Left lobe of liver (tissue), 2 donors: Measurements from ENCODE around the gene TBC1D22A. TPM values are rescaled to one million over a fixed set of nuclear protein-coding genes. Genes with fewer than 3 reads are reported as not detected.

Experiments
- ATAC-seq: fragments of 200-7000 bp; cut with Tn5 transposase; one replicate; pipeline ENCODE4 v1.9.1; 2020; ENCODE audit warnings: mild to moderate bottlenecking, moderate library complexity
- DNase-seq: peaks from one replicate; pipeline ENCODE4 v3.0.0-alpha.2; 2020; ENCODE audit warnings: low spot score
- total RNA-seq: library from RNA; stranded (reverse); gene quantifications from one replicate; pipeline ENCODE4 v1.2.1, GENCODE V29; 2021
- donor health status: DM: no; HTN: no; CAD: no; lungs with moderate emphysema.
- donor health status: DM: no; HTN: yes; CAD: no.

The TBC1D22A gene
- total RNA-seq, 1 donor from 2014 or later, result 12.4 TPM

DNA sequence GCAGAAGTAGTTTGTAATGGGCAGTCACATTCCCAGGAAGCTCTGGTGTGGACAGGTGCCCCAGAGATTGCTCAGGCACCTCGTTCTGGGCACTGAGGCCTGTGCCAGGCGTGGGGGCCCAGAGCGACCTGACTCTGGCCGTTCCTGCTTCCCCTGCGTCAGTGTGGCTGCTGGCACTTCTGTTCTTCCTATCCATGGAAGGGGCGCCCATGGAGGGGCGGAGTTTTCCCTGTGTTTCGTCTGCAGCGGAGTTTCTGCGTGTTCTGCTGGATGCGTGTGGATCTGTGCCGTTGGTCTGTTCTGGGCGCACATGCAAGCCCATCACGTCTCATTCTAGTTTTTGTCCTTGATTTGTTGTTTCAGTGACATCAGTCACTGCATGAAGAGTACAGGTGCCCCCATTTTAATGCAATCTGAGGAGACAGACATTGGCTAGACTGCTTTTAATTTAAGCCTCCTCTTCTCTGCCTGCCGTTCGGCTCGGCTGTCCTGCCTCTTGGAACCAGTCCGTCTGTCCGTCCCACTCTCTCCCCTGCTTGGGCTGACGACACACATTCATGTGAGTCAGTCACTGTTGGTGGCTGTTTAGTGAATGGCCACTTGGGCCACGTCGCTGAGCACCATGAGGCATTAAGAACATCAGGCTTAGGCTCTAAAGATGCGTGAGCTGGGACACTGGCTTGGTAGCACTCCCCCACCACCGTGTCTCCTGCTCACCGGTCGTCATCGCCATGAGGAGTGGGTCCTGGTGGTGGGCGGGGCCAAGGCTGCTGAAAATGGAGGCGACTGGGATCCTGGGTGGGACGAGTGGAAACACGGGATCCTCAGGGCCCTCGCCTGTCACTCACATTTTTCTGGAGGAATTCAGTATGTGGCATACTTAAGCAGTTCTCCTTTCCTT lies 255.8 kb downstream of the TBC1D22A start:
- ATAC-seq (no peak), DNase-seq (no peak)

DNA sequence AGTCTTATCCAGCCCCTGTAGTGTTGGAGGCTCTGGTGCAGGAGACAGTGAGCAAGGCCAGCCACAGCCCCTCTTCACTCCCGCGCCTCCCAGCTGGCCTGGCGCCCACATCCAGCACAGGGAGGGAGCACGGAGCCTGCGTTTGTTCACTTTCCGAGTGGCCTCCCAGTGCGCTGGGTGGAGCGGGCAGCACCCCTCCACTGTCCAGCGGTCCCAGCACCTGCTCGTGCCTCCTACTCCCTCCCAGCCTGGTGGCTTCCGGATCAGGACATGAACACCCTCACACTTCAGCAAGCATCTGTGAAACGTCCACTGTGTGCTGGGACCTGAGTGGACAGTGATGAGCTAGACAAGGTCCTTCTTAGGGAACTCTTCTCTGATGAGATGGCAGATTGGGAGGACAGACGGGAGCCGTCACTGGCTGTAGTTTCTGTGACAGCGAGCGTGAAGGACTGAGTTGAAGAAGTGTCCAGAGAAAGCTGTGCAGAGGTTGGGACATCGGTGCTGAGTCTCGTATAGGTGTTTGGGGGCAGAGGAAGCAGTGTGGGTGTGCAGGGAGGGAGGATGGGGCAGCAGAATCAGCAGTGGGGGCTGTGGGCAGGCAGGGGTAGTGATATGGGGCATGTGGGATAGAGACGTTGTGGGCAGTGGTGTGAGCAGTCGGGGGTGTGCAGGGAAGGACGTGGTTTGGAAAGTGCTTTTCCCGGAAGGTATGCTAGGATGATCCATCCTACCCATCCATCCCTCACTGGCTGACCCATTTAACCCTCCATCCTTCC lies 256.8 kb downstream of the TBC1D22A start:
- DNase-seq (no peak), ATAC-seq (no peak)

DNA sequence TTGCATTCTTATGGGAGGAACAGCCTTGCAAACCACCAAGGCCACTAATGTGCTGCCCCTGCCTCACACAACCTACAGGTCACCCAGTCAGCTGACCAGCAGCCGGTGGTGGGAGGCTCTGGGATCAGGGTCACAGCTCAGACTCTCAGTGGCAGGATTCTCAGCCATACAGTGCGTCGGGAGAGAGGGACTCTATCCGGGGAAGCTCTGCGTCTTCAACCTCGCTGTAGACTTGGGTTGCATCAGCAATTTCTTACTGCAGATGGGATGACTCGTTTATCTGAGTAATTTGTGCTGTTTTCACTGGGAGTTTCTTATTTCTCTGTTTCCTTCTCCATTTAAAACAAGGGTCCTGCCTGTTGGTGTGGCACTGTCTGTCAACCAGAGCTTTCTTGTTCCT lies 257.7 kb downstream of the TBC1D22A start:
- no peak for ATAC-seq
- DNase-seq, result no peak

DNA sequence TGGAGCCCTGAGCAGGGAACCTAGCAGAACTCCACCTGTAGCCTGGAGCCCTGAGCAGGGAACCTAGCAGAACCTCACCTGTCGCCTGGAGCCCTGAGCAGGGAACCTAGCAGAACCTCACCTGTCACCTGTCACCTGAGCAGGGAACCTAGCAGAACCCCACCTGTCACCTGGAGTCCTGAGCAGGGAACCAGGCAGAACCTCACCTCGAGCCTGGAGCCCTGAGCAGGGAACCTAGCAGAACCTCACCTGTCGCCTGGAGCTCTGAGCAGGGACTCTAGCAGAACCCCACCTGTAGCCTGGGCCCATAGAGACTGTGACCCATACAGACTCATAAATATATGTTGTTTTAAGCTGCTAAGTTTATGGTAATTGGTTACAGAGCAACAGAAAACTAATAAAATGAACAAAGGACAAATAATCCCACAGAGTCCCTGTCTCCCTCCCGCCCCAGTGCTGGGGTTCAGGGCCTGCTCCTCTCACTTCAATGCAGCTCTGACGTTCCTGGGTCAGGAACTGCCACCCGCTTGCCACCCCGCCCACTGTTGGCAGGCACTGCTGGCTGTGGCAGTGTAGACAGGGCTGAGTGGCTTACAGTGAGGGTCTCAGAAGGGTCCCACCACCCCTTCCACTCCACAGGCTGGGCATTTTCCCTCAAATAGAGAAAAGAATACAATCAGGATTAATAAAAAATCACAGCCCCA lies 259.1 kb downstream of the TBC1D22A start:
- ATAC-seq, result no peak
- no peak for DNase-seq

DNA sequence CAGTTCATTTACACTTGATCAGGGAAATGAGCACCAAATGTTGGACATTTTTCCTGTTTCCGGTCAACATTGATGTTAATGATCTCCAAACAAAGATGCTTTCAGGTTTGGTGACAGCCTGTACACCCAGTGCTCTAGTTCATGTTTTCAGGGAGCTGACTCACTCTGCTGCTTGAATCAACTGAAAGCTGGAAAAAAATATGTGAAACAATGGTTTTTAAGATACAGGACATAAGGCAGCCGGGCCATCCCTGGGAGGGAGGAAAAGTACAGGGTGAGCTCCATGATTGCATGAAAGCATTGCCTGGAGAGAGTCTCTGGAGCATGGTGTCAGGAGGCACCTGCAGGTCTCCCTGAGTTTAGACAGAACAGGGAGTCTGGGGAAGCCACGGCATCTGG lies 259.6 kb downstream of the TBC1D22A start:
- ATAC-seq (no peak), DNase-seq (no peak)

DNA sequence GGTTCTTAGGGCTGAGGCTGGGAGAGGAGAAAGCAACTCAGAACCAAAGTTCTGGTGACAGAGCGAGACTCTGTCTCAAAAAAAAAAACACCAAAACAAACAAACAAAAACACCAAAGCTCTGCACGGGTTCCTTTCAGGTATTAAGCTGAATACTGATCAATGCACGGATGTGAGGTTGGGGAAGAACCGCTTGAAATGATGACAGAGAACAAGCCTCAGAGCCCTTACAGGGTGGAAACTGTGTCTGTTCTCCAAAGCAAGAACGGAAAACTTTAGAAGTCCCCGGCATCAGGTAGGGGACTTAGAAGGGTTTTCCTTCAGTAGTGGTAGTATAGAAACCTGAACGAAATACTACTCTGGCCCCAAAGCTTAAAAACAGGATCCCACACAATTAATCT lies 260.0 kb downstream of the TBC1D22A start:
- ATAC-seq, result no peak

DNA sequence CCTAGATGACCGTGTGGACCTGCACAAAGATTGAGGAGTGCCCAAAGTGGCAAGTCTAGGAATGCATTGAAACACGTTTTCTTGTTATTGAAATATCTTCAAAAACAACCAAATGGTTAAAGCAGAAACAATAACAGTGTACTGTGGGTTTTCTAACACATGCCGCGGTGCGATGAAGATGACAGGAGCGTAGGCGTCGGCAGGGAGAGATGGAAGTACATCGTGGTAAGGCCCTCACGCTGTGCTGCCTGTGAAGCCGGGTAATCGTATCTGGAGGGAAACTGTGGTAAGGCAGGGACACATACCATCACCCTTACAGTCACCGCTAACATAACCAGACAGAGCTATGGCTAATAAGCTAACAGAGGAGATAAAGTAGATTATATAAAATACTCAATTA lies 261.4 kb downstream of the TBC1D22A start:
- ATAC-seq (no peak), DNase-seq (no peak)

More for the DNA sequence above, 260.0 kb downstream of the TBC1D22A start:
- DNase-seq, result no peak

DNA sequence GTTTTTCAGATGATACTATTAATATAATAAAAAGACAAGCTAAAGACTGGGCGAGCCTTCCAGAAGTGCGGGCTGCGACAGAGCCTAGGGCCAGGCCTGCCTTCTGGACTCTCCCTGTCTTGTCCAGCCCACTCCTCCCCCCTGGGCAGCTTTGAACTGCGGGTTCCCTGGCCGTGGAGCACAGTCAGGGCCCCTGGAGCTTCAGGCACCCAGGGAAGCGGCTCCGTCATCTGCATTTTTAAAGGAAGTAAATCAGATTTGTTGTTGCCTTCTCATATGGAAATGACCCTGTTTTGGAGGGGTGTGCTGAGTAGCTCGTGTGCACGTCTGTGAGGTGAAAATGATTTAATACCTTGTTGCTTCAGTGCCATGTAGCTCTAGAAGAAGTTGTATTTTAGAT lies 265.3 kb downstream of the TBC1D22A start:
- DNase-seq (no peak), ATAC-seq (no peak)

DNA sequence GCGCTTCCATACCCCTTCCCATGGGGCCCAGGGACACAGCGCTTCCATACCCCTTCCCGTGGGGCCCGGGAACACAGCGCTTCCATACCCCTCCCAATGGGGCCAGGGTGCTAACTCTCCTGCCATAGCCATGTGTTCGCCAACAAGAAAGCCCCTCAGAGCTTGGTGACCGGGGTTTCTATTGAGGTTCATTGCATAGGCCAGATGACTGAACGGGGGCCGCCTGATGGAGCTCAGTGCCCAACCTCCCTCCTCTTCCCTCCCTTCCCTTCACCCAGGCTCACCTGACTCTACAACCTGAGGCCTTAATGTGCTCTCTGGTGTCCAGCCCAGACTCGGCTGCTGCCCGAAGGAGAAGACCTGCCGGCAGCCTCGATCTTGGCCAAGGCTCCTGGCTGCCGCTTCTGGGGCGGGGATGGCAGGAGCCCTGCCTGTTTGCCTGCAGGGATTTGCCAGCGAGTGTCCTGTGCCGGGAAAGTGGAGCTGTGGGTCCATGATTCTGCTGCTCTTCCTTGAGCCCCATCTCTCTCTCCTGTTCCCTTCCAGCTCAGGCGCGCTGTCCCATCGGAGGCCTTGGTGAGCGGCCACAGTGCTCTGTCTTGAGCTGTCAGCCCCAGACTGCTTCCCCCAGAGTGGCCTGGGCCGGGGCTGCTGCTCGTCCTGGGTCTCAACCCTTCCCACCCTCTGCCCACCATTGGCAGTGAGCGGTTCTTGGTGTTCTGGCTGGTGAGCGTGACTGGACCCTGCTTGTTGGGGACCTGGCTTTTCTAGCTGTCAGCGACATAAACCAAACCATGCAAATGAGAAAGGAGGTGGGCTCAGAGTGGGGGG lies 267.0 kb downstream of the TBC1D22A start:
- DNase-seq (no peak), ATAC-seq (no peak)

DNA sequence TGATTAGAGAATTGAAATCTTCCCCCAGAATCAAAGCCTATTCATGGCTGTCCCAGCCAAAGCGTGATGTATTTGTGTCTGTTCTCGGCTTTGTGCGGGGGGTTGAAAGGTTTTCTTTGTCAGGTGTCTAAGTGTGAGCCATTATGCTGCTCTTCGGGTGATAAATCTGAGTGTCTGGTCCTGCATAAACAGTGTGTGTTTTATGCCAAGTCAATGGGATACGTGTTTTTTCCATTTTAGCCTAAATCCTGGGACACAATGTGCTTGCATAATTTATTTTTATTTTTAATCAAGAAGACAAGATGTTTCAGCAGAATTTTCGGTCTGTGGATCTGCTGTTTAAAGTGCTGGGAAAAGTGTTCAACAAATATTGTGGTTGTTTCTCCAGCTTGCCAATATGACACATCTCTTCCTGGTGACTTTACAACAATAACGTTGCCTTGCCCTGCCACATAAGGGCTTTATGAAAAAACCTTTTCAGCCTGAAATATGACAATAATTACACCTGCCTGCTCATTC lies 267.8 kb downstream of the TBC1D22A start:
- ATAC-seq (no peak), DNase-seq (no peak)

DNA sequence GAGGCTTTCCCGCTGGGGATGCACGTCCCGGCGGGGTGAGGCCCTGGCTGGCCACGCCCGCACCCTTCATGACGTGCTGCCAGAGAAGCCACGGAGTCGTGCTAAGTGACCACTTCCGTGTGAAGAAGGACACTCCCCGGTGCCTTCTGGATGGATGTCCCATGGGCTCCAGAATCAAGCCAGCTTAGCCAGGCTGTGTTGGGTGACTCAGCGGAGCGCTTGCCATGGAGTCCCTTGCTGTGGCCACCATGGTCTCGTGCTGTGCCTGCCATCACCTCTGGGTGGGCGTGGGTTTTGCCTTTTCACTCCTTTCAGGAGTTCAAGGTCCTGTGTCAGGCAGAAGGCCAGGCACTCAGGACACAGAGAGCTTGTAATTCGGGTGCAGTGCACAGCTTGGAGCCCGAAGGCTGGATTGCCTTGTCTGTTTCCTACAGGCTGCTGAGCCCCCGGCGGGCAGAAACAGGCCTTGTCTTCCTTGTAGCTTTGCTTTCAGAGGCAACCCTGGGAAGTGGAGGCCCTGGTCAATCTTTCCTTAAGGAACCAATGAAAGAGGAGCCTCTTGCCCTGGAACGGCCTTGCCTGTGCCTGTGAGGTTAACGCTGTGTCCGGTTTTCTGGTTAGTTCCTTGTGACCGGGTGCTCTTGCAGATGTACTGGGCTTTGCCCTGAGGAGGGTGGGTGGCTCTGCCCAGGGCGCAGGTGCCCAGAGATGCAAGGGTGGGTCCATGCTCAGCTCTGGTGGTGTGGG lies 268.6 kb downstream of the TBC1D22A start:
- DNase-seq, result no peak
- ATAC-seq, result no peak

DNA sequence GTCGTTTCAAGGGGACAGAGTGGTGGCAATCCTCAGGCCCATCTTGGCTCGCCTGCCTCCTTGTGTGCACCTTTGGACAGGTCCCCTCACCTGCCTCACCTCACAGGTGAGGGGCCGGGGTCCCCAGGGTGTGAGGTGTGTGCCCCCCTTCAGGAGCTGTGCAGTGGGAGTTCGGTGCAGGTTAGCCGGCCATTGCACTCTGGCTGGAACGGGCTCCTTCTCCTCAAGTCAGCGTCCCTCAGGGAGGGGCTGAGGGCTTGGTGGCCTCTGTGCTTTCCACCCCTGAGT lies 269.1 kb downstream of the TBC1D22A start:
- DNase-seq (no peak), ATAC-seq (no peak)

DNA sequence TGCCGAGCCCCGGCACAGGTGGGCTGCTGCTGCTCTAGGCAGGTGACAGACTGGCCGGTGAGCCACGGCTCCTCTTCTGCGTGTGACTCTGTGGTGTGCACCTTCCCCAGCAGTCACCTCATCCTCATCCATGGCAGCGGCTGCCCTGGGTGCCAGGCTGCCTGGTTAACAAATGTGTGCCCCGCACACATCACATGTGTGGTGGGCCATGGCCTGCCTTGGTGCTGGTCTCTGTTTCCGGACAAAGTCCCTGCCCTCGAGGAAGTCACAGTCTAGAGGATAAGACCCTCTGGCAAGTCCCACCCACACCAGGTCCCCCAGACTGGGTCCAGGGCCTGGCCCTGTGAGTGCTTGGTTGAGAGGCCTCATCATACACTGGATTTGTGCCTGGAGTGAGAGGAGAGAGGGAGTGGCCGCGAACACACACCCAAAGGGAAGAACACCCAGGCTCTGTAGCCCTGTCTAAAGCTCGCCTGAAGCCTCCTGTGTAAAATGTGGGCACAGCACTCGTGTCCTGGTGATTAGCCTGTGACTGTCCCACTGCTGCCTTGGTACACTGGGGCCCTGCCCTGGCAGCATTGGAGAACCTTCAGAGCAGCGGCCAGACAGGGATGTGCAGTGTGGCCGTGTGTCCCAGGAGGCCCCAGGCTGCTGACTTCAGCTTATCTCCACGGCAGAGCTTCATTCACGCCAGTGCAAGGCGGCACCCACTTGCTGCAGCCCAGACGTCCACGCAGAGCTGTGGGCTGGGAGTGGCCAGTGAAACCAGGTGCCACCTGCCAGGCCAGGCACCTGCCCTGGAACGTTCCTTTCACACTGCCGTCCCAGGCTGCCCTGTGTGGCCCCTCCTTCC lies 269.9 kb downstream of the TBC1D22A start:
- DNase-seq (no peak), ATAC-seq (no peak)

DNA sequence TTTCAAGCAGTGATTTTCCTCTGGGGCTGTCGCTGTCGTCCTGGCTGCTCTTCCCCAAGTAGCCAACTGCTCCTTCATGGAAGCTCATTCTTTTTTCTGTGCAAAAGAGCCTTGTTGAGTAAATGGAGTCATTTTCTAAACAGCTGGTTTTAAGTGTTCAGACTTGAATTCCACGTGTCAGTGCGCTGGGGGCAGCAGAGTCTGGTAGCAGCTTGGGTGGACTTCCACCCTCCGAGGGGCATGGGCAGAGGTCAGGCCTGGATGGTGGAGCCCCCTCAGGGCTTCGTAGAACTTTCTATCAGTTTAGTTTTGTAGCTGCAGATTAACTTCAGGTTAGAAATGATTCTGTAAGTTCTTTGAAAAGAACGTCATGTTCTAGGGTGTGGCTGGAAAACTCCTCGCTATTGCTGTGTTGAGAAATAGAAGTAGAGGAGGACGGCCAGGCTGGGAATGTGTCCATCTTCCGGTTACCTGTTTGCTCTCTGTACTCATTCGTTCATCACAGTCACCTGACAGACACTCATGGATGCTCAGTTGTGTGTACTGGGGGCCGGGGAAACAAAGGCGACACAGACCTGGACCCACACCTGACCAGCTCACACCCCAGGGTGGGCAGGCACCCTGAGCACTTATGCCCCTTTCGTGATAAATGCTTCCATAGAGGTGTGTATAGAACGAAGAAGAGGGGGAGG lies 270.7 kb downstream of the TBC1D22A start:
- ATAC-seq, result no peak
- no peak for DNase-seq

DNA sequence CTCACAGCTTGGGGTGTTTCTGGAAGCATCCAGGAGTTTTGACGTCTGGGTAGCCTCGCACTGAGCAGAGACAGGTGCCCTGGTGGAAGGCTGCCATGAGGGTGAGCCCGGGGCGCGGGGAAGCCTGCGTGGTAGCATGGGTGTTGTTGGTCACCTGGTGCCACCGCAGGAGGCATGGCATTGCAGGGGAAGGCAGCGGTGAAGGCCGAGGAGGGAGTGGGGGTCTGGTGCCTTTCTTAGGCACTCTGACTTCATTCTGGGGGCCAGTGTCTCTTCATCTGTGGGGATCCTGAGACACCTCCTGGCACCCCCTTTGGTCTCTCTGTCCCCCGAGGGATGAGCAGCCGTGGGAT lies 271.2 kb downstream of the TBC1D22A start:
- no peak for ATAC-seq
- DNase-seq, result no peak

DNA sequence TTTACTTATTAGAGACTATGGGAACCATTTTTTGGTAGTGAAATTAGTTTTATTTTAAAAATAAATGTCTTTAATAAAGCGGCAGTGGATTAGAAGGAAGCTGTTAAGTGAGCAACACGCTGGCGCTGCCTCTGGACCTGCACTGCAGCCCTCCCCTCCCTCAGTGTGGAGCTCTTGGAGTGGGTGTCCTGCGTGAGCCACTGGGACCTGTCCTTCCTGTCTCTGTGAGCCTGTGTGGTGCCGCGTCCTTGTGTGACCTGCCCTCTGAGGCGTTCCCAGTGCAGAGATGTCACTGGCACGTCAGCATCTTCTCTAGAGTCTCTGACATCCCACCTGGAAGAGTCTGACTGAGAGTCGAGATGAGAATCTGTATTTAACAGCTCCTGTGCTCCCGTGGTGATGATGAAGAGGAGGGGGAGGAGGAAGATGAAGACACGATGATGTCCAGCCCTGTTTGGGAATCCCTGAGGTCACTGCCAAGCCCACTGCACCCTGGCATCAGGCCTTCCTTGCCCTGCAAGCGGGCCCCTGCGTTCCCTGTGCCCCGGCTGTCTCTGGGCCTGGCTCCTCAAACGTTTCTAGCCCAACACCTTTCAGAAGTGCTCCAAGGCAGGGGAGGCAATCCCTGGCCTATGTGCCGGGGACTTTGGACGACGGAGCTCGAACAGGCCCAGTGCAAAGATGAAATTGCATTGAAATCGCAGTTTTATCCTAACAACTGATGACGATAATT lies 271.8 kb downstream of the TBC1D22A start:
- DNase-seq, result no peak
- no peak for ATAC-seq

DNA sequence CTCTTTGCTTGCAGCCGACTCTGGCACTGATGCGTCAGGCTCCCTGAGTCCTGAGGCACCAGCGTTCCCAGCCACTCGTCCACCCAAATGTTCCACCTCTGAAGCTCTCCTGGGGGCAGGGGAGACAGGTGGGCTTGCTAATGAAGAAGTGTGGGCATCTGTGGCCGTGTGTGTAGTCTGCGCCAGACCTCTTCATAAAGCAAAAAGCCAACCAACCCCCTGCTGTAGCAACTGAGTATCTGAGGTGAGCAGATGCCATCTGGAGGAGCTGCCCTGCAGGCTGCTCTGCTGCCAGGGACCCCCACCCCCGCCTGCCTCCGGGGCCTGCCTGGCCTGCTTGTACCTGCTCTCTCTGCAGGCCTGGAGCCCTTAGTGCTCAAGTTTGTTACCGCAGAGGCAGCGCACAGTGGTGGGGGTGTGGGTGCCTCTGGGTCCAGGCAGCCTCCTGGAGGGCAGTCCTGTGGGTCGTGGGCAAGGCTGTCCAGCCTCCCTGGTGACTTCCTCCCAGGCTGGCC lies 272.5 kb downstream of the TBC1D22A start:
- ATAC-seq, result no peak
- no peak for DNase-seq
